Right cardiac atrium (tissue), 5 donors: Measurements from ENCODE around the gene ATRN. TPM values are rescaled to one million over a fixed set of nuclear protein-coding genes. Genes with fewer than 3 reads are reported as not detected.
A peak's percentile ranks its signal among the peaks of the same experiment; 100 is the strongest.

Experiments used
- ATAC-seq, 2 donors: fragments of 200-7000 bp; cut with Tn5 transposase; one replicate each; pipeline versions ENCODE4 v1.8.0 to v1.9.1; 2020; ENCODE audit warnings: moderate library complexity in 2 of 2, mild to moderate bottlenecking in 1 of 2
- DNase-seq, 3 donors: peaks; one replicate each; pipeline ENCODE4 v3.0.0-alpha.2; 2020
- H3K27ac ChIP-seq: one replicate; pipeline ENCODE4 v1.5.1; 2013; ENCODE audit warnings: mild to moderate bottlenecking, low read length, control low read depth, moderate library complexity
- H3K27me3 ChIP-seq: one replicate; pipeline ENCODE4 v1.6.1; 2013; ENCODE audit not compliant: control insufficient read depth, insufficient read depth
- H3K4me1 ChIP-seq: one replicate; pipeline ENCODE4 v1.6.1; 2013; ENCODE audit warnings: low read length; ENCODE audit not compliant: control insufficient read depth, insufficient read depth
- H3K4me3 ChIP-seq: one replicate; pipeline ENCODE4 v1.5.1; 2013; ENCODE audit warnings: low read length, control low read depth
- H3K9me3 ChIP-seq: one replicate; pipeline ENCODE4 v1.6.1; 2013; ENCODE audit warnings: low read length; ENCODE audit not compliant: control insufficient read depth
- WGBS: extraction: QIAGEN DNeasy Blood & Tissue Kit; methylation state at CpG from one replicate; pipeline ENCODE4 v1.1.7; 2013; 5-methylcytosine and 5-hydroxymethylcytosine counted together
- intact Hi-C, 4 donors: fragments of 100-400 bp; cut with DNase I; formaldehyde crosslinking; loops; one replicate each; pipeline versions ENCODE4 v1.11.0 to v1.14.0; 2022 to 2023
- polyA plus RNA-seq: library from polyadenylated mRNA; stranded (reverse); fragments of 200-250 nt; gene quantifications from one replicate; pipeline ENCODE4 v1.2.3, GENCODE V29; 2013
- total RNA-seq, 4 donors: library from RNA; stranded (reverse); fragmentation: NEBNext Ultra II Directional; extraction: Animal tissue kit (Norgen Biotek cat#: 25700); gene quantifications; one replicate each; pipeline ENCODE4 v1.2.1, GENCODE V29; 2021
- donor health status: healthy with polysubstance abuse.
- donor health status: DM: no; HTN: yes; CAD: no.
- donor health status: DM: no; HTN: no; CAD: no.
- donor health status: DM: no; HTN: yes; CAD: no; lungs with severe emphysema.
- donor health status: DM: yes; HTN: yes; CAD: no.

ATRN gene
- total and polyA plus RNA-seq, 5 donors: 9.5 to 33.1 (median 31.7) TPM

DNA sequence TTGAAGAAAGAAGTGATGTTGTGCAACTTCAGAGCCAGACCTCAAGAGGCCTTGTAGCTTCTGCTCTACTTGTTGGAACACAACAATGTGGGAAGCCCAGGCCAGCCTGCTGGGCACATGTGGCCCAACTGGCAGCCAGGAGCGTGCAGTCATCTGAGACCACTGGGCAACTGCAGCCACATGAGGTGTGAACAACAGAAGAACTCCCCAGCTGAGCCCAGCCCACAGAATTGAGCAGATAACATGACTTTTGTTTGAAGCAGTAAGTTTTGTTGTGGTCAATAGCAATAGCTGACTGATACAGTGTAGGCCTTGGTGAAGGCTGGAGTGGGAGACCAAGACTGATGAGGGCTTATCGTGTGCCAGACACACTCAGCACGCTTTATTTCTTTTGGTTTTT, 219.6 kb downstream of the ATRN start:
- intact Hi-C loops: no loop called here
- ATAC-seq: no peak

DNA sequence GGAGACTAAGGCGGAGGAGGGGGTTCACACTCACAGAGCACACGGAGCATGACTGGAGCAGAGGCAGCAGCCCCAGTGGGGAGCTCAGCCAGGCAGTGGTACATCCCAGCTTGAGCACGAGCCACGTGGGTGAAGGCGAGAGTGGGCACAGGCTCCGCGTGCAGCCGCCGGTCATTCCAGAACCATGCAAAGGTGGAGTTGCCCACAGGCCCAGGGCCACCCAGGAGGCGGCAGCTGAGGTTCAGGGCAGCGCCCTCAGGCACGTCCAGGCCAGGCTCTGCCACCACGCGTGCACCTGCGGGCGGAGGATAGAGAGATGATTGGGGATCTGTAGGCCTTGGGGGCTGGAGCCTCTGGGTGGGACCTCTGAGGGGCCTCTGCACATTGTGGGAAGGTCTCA, 220.5 kb downstream of the ATRN start:
- Histone ChIP-seq H3K27me3 (no peaks in the 10 kb centered on the region), H3K4me3 (no peak overlapping the region), H3K27ac (no peak overlapping the region), H3K9me3 (no peaks in the 10 kb centered on the region), H3K4me1 (peaks cover 2% of the 10 kb centered on the region)
- 95% methylated on average over 16 of the region's 16 CpGs for WGBS
- ATAC-seq: no peak
- peak in 1 of 3 donors; percentile 35 for DNase-seq
- intact Hi-C loops: no loop called here

More for the DNA sequence above, 219.6 kb downstream of the ATRN start:
- Histone ChIP-seq H3K27ac (no peak overlapping the region), H3K9me3 (no peaks in the 10 kb centered on the region), H3K4me1 (peaks cover 2% of the 10 kb centered on the region), H3K4me3 (no peak overlapping the region), H3K27me3 (no peaks in the 10 kb centered on the region)
- 97% methylated on average over 3 of the region's 3 CpGs for WGBS
- no peak for DNase-seq

DNA sequence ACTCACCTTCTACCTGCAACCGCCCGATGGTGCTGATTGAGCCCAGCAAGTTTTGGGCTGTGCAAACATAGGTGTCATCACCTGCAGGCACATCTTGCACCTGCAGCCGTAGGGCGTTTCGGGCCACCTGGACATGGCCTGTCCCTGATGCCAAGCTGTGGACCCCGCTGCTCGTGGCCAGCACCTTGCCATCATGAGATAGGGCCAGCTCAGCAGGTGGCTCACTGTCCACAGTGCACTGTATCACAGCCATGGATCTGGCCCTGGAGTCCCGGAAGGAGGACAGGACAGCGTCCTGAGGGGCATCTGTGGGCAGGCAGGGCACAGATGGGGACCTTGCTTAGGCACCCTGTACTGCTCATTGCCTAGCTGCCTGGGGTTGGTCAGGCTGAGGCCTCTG, 221.1 kb downstream of the ATRN start:
- Histone ChIP-seq H3K9me3 (no peaks in the 10 kb centered on the region), H3K27me3 (no peaks in the 10 kb centered on the region), H3K4me1 (no peaks in the 10 kb centered on the region), H3K4me3 (no peak overlapping the region), H3K27ac (no peak overlapping the region)
- no peak for DNase-seq
- intact Hi-C loops: no loop called here
- 92% methylated on average over 9 of the region's 9 CpGs for WGBS
- no peak for ATAC-seq

DNA sequence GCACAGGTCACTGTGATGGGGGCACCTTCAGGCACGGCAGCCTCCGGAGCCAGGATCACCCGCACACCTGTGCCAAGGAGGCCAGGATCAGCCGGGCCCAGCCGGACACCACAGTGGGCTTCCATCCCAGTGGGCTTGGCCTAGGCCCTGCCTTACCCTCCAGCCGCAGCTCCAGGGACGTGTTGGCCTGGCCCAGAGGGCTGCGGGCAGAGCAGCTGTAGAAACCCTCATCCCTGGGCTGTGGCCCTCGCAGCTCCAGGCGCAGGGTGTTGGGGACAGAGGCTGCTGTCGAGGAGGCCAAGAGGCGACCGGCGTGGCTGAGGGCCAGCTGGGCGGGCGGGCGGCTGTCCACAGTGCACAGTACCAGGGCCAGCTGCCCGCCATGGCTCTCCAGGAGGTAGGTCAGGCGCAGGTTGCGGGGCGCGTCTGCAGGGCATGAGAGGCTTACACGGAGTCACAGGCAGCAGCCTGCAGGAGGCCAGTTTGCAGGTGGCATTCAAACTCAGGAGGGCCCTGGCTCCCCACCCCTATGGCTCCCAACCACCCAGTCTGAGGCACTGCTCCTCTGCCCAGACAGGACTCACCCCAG, 222.0 kb downstream of the ATRN start:
- DNase-seq (peak in 1 of 3 donors; percentile 40), ATAC-seq (no peak)
- no peaks in the 10 kb centered on the region for H3K4me1 ChIP-seq
- H3K27ac ChIP-seq: no peak overlapping the region
- intact Hi-C loops: no loop called here
- H3K4me3 ChIP-seq: no peak overlapping the region
- WGBS: 89% methylated on average over 23 of the region's 23 CpGs
- no peaks in the 10 kb centered on the region for H3K9me3 ChIP-seq
- no peaks in the 10 kb centered on the region for H3K27me3 ChIP-seq

DNA sequence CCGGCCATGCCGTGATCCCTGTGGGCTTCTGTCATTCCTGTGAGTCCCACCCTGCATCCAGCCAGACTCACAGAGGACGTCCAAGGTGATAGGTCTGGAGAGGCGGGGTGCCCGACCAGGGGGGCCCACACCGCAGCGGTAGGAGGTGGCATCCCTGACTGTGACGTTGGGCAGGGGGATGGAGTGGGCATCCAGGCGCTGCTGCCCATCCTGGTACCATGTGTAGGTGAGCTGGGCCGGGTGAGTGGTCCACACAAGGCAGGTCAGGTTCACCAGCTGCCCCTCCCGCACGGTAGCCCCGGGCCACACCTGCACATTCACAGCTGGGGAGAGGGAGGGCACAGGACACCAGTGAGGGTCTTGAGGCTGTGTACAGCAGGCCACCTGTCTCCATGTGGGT, 222.6 kb downstream of the ATRN start:
- H3K27me3 ChIP-seq: no peaks in the 10 kb centered on the region
- H3K4me1 ChIP-seq: no peaks in the 10 kb centered on the region

DNA sequence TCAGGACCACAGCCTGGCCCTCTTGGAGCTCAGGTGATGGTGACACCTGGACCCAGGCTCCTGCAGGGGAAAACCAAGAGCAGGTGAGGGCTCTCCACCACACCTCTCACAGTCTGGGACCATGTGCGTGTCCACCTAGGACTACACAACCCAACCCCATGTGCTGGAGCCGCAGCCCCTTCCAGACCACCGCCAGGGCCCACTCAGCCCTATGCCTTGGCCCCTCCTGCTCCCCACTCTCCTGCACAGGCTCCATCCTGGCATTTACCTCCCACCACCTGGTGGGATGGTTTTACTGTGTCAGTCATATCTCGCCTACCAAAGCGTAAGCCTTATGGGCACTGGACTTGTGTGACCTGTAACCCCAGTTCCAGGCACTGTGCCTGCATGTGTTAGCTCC, 224.0 kb downstream of the ATRN start:
- Histone ChIP-seq H3K4me3 (no peak overlapping the region), H3K4me1 (no peaks in the 10 kb centered on the region), H3K27ac (no peak overlapping the region), H3K9me3 (no peaks in the 10 kb centered on the region), H3K27me3 (no peaks in the 10 kb centered on the region)
- ATAC-seq (no peak), DNase-seq (peak in 1 of 3 donors; percentile 38)
- WGBS: 96% methylated on average over 5 of the region's 5 CpGs
- intact Hi-C loops: no loop called here

More for the DNA sequence above, 222.6 kb downstream of the ATRN start:
- no peak overlapping the region for H3K27ac ChIP-seq
- intact Hi-C loops: no loop called here
- DNase-seq (peak in 1 of 3 donors; percentile 42), ATAC-seq (no peak)
- H3K4me3 ChIP-seq: no peak overlapping the region
- 87% methylated on average over 13 of the region's 13 CpGs for WGBS
- H3K9me3 ChIP-seq: no peaks in the 10 kb centered on the region

DNA sequence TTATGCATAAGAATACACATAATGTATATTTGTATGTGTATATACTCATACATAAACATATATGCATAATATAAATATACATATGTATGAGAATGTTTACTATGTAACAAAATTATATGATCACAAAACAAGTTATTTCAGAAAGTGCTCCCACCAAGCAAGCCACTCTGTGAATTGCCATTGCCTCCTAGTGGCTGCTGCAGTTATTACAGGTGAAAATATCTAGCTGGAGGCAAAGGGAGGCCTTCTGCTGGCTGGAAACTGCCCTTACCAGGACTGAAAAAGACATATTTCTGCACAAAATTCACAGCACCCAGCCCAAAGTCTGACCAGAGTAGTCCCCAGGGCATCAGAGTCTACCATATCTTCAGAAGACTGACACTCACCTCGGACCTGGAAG, 225.4 kb downstream of the ATRN start:
- Histone ChIP-seq H3K9me3 (no peaks in the 10 kb centered on the region), H3K4me1 (no peaks in the 10 kb centered on the region), H3K4me3 (no peak overlapping the region), H3K27ac (no peak overlapping the region), H3K27me3 (no peaks in the 10 kb centered on the region)
- intact Hi-C loops: no loop called here
- 95% methylated on average over 1 of the region's 1 CpG for WGBS
- DNase-seq (no peak), ATAC-seq (no peak)

DNA sequence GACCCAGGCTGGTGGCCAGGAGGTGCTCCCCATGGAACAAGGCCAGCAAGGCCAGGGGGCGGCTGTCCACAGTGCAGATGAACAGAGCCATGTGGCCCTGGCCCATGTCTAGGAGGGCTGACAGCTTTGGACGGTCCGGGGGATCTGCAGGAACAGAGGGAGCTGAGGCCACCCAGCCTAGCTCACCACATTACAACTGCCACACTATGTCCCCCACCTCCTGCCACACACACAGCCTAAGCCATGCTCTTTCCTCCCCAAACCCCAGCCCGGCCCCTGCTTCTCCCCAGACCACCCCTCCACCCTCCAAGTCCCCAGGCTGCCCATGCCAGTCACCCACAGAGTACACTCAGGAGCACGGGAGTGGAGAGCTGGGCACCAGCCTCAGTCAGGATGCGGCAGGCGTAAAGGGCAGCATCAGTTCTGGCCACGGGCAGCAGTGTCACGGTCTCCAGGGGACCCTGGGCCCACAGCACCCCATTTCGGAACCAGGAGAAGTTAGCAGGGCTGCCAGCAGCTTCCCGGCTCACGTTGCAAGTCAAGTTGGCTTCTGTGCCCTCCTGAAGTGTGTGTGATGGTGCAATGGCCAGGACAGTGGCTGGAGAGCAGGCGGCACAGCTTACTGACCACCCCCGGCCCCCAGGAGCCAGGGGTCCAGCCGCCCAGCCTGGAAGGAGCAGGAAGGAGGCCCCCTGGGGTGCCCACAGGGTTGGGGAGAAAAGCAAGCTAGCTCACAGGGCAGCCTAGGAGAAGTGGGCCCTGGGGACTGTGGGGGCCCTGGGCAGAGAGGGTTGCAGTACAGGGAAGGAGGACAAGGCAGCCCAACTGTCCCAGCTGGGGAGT, 226.1 kb downstream of the ATRN start:
- intact Hi-C loops: no loop called here
- no peaks in the 10 kb centered on the region for H3K9me3 ChIP-seq
- H3K4me1 ChIP-seq: no peaks in the 10 kb centered on the region
- no peaks in the 10 kb centered on the region for H3K27me3 ChIP-seq
- DNase-seq: no peak
- no peak for ATAC-seq
- H3K4me3 ChIP-seq: no peak overlapping the region
- H3K27ac ChIP-seq: no peak overlapping the region
- WGBS: 89% methylated on average over 15 of the region's 15 CpGs

DNA sequence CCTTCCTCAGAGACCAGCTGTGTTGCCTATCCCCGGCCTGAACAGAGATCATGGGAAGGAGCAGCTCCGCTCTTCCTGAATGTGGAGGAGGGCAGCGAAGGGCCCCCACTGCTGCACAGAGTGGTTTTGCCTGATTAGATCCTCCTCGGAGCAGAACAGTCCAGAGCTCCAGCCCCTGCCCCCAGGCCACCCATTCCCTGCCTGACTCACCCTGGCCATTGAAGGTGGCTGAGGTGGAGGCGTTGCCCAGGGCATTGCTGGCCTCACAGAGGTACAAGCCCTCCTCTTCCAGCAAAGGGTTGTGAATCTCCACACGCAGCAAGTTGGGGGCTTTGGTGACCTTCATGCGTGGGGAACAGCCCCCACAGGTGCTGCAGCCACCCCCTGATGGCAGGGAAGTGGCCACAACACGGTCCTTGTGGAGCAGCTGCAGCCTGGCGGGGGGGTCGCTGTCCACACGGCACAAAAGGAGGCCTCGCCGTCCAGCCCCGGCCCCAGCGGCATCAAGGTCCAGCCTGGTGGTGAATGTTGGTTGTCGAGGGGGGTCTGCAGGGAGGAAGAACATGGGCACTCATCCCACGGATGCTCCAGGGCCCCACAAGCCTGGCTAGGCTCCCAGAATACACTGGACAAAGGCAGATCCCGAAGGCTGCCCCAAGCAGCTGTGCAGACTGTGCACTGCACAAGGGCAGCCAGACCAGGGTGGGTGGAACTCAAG, 226.9 kb downstream of the ATRN start:
- Histone ChIP-seq H3K27me3 (no peaks in the 10 kb centered on the region), H3K27ac (no peak overlapping the region), H3K4me3 (no peak overlapping the region), H3K4me1 (no peaks in the 10 kb centered on the region), H3K9me3 (no peaks in the 10 kb centered on the region)
- 72% methylated on average over 18 of the region's 18 CpGs for WGBS
- no peak for DNase-seq
- ATAC-seq: no peak
- intact Hi-C loops: no loop called here

DNA sequence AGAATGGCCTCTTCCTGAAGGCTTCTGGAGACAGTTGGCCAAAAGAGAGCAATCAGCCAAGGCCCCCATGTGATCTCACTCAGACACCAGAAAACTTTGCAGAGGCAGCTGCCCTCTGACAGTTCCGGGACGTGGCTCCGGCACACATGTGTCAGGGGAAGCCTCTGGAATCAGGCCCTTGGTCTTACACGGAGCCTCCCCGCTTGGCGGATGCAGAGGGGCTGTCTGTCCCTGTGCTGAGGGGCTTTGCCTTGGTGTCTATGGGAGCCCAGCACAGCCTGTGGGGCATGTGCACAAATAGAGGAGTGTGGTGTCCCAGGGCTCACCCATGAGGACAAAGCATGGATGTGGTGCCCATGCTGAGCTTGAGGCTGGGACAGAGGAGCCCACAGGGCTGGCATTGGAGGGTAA, 227.8 kb downstream of the ATRN start:
- Histone ChIP-seq H3K4me1 (no peaks in the 10 kb centered on the region), H3K27ac (no peak overlapping the region), H3K27me3 (no peaks in the 10 kb centered on the region), H3K4me3 (no peak overlapping the region), H3K9me3 (no peaks in the 10 kb centered on the region)
- DNase-seq: no peak
- 61% methylated on average over 6 of the region's 6 CpGs for WGBS
- no peak for ATAC-seq
- intact Hi-C loops: no loop called here

DNA sequence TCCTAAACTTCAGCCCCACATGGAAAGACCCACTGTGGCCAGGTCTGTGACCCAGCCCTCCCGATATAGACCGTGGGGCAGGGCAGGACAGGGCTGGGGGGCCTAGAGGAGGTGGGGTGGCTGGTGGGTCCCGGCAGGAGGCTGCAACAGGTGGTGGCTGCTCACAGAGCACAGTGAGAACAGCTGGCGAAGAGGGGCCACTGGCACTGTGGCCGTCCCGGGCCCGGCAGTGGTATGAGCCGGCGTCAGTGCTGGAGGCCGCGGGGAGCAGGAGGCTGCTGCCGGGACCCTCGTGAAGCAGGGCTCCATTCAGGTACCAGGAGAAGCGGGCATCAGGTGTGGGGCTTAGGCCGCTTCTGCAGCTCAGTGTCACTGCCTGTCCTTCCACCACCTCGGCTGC, 228.2 kb downstream of the ATRN start:
- Histone ChIP-seq H3K9me3 (no peaks in the 10 kb centered on the region), H3K27me3 (no peaks in the 10 kb centered on the region), H3K4me1 (no peaks in the 10 kb centered on the region), H3K27ac (no peak overlapping the region), H3K4me3 (no peak overlapping the region)
- ATAC-seq (no peak), DNase-seq (peak in 1 of 3 donors; percentile 5)
- 94% methylated on average over 16 of the region's 16 CpGs for WGBS
- intact Hi-C loops: no loop called here
